Liver (tissue), 3 donors: Measurements from ENCODE around the gene WDR90.

ENCODE experiments used
- EGR1 ChIP-seq, 2 donors: IDR thresholded peaks; 2 replicates each; pipeline ENCODE4 v1.6.1; 2016 to 2018; ENCODE audit warnings: antibody characterized with exemption in 2 of 2, low read depth in 2 of 2
- GABPA ChIP-seq, 2 donors: IDR thresholded peaks in 1 of 2; conservative IDR thresholded peaks in 1 of 2; 2 replicates each; pipeline ENCODE4 v1.6.1; 2016; ENCODE audit warnings: antibody characterized with exemption in 2 of 2, mild to moderate bottlenecking in 1 of 2, moderate library complexity in 1 of 2
- RAD21 ChIP-seq, 2 donors: IDR thresholded peaks; 2 replicates each; pipeline ENCODE4 v1.6.1; 2016; ENCODE audit warnings: antibody characterized with exemption in 2 of 2, mild to moderate bottlenecking in 2 of 2
- REST ChIP-seq: IDR thresholded peaks from 2 replicates; pipeline ENCODE4 v1.6.1; 2016; ENCODE audit warnings: antibody characterized with exemption, mild to moderate bottlenecking
- TAF1 ChIP-seq: conservative IDR thresholded peaks from 2 replicates; pipeline ENCODE4 v1.6.1; 2016; ENCODE audit warnings: antibody characterized with exemption, mild to moderate bottlenecking
- TF ChIP-seq, protein P1 (sequence below): fragments of 150-350 bp; IDR thresholded peaks from 2 replicates; pipeline ENCODE4 v1.5.1; 2017; ENCODE audit warnings: improper control_type of control experiment, low read depth, low read length; ENCODE audit not compliant: missing input control
- TF ChIP-seq, protein P2 (sequence below): IDR thresholded peaks from 2 replicates; pipeline ENCODE4 v1.6.1; 2016; ENCODE audit warnings: antibody characterized with exemption
- donor health status: healthy.
- donor health status: healthy.

- TF ChIP-seq, protein P1, sequence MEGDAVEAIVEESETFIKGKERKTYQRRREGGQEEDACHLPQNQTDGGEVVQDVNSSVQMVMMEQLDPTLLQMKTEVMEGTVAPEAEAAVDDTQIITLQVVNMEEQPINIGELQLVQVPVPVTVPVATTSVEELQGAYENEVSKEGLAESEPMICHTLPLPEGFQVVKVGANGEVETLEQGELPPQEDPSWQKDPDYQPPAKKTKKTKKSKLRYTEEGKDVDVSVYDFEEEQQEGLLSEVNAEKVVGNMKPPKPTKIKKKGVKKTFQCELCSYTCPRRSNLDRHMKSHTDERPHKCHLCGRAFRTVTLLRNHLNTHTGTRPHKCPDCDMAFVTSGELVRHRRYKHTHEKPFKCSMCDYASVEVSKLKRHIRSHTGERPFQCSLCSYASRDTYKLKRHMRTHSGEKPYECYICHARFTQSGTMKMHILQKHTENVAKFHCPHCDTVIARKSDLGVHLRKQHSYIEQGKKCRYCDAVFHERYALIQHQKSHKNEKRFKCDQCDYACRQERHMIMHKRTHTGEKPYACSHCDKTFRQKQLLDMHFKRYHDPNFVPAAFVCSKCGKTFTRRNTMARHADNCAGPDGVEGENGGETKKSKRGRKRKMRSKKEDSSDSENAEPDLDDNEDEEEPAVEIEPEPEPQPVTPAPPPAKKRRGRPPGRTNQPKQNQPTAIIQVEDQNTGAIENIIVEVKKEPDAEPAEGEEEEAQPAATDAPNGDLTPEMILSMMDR = no peak
- no peak for TF ChIP-seq GABPA (IDR thresholded peaks at IDR 0.05 in 1 of 2, conservative IDR thresholded peaks at IDR 0.05 in 1 of 2)
- TF ChIP-seq EGR1 (IDR thresholded peaks at IDR 0.05; ENCODE audit: low read depth in 2 of 2) = no peak
- no peak for TF ChIP-seq TAF1
- no peak for TF ChIP-seq REST
- TF ChIP-seq RAD21 (IDR thresholded peaks at IDR 0.05) = no peak
- TF ChIP-seq, protein P2, sequence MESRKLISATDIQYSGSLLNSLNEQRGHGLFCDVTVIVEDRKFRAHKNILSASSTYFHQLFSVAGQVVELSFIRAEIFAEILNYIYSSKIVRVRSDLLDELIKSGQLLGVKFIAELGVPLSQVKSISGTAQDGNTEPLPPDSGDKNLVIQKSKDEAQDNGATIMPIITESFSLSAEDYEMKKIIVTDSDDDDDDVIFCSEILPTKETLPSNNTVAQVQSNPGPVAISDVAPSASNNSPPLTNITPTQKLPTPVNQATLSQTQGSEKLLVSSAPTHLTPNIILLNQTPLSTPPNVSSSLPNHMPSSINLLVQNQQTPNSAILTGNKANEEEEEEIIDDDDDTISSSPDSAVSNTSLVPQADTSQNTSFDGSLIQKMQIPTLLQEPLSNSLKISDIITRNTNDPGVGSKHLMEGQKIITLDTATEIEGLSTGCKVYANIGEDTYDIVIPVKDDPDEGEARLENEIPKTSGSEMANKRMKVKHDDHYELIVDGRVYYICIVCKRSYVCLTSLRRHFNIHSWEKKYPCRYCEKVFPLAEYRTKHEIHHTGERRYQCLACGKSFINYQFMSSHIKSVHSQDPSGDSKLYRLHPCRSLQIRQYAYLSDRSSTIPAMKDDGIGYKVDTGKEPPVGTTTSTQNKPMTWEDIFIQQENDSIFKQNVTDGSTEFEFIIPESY = no peak
These were observed 24.3 kb downstream of the WDR90 start for GRCh38 chr16:673399-673991.
